Suprapubic skin (tissue), 4 donors: ENCODE results near the gene MACO1.
"Not testable (repeated sequence)": the region's sequence is repeated elsewhere in the genome, so short reads cannot be mapped to it uniquely, and the experiment has no call there.

Experiments
- CTCF ChIP-seq, 2 donors: fragments of 200-600 bp in 1 of 2; fragments of 450-650 bp in 1 of 2; sonication (generic) in 1 of 2; IDR thresholded peaks; one replicate each; pipeline ENCODE4 v1.5.1; 2016 to 2019; ENCODE audit warnings: antibody characterized with exemption in 2 of 2, mild to moderate bottlenecking in 1 of 2, moderate library complexity in 1 of 2
- POLR2A ChIP-seq, 2 donors: fragments of 450-650 bp; IDR thresholded peaks; one replicate each; pipeline ENCODE4 v1.6.1; 2017; ENCODE audit warnings: antibody characterized with exemption in 2 of 2, mild to moderate bottlenecking in 2 of 2, moderate library complexity in 2 of 2
- POLR2AphosphoS5 ChIP-seq, 3 donors: sonication (generic); formaldehyde crosslinking; IDR thresholded peaks; one replicate each; pipeline ENCODE4 v1.6.1; 2017; ENCODE audit warnings: antibody characterized with exemption in 3 of 3

DNA sequence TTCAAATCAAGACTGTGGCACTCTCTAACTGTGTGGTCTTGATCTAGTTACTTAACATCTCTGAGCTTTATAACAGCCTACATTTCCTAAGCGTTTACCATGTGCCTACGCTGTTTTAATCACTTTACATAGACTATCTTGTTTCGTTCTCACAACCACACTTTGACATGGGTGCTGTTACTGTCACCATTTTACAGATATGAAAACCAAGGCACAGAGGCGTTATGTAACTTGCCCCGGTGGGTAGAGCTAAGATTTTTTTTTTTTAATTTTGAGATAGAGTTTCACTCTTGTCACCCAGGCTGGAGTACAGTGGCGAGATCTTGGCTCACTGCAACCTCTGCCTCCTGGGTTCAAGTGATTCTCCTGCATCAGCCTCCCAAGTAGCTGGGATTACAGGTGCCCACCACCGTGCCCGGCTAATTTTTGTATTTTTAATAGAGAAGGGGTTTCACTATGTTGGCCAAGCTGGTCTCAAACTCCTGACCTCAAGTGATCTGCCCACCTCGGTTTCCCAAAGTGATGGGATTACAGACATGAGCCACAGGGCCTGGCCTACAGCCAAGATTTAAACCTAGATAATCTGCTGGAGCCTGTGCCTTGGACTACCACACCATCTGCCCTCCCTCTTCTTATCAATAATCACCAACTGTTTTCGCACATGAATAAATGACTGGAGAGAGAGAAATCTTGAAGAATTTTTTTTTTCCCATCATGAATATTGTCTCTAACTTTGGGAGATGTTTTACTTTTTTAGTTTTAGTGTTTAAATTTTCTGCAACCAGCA lies 20.9 kb upstream of the MACO1 start:
- not testable (repeated sequence) for TF ChIP-seq CTCF, POLR2A, POLR2AphosphoS5 (IDR thresholded peaks at IDR 0.05)
